Panc1 (cell line): ENCODE measurements around the gene STK24. TPM values are rescaled to one million over a fixed set of nuclear protein-coding genes. Genes with fewer than 3 reads are reported as not detected.

ENCODE experiments used
- ATAC-seq: fragments of 200-7000 bp; cut with Tn5 transposase; 2 replicates; pipeline ENCODE4 v1.9.1; 2020; ENCODE audit warnings: mild to moderate bottlenecking, moderate library complexity
- BruUV-seq: library from RNA; stranded (reverse); fragments of 400-500 nt; replicated peaks from 2 replicates; lab custom pipeline; 2021; lab: Mats Ljungman, UMichigan
- CTCF ChIA-PET: fragments of 300-600 bp; sonication (Branson Sonifier 250); formaldehyde crosslinking; loops from one replicate; lab custom pipeline; 2022; ENCODE audit warnings: antibody characterized with exemption; lab: Charles Lee
- POLR2A ChIA-PET: fragments of 300-600 bp; sonication (Branson Sonifier 250); formaldehyde crosslinking; loops from one replicate; lab custom pipeline; 2022; ENCODE audit warnings: antibody characterized with exemption; lab: Charles Lee
- DNase-seq: peaks from one replicate; pipeline ENCODE4 v3.0.0-alpha.2; 2010; ENCODE audit warnings: low read depth, low spot score
- H3K27ac ChIP-seq: 2 replicates; pipeline ENCODE4 v1.5.1; 2011; ENCODE audit warnings: mild to moderate bottlenecking, low read length, inconsistent platforms
- H3K27me3 ChIP-seq: fragments of 200-500 bp; sonication (Bioruptor generic); 2 replicates; pipeline ENCODE4 v1.6.0; 2014; ENCODE audit warnings: low read length, inconsistent platforms; ENCODE audit not compliant: control insufficient read depth, insufficient read depth
- H3K36me3 ChIP-seq: fragments of 200-500 bp; sonication (Bioruptor generic); 2 replicates; pipeline ENCODE4 v1.5.1; 2014; ENCODE audit warnings: inconsistent platforms, mild to moderate bottlenecking, low read length, moderate library complexity; ENCODE audit not compliant: control insufficient read depth, insufficient read depth
- H3K4me1 ChIP-seq: 2 replicates; pipeline ENCODE4 v1.5.1; 2011; ENCODE audit warnings: inconsistent platforms, mild to moderate bottlenecking, low read length, moderate library complexity; ENCODE audit not compliant: control insufficient read depth, insufficient read depth
- H3K4me3 ChIP-seq, 2 experiments: 2 replicates each; pipeline ENCODE4 v1.5.1; 2011 to 2012; ENCODE audit warnings: low read depth in 2 of 2, low read length in 2 of 2, mild to moderate bottlenecking in 2 of 2, inconsistent platforms in 1 of 2, moderate library complexity in 1 of 2
- H3K9me3 ChIP-seq: fragments of 200-500 bp; sonication (Bioruptor generic); 2 replicates; pipeline ENCODE4 v1.5.1; 2014; ENCODE audit warnings: low read depth, mild to moderate bottlenecking, inconsistent platforms, low read length, moderate library complexity; ENCODE audit not compliant: control insufficient read depth, insufficient read depth
- CTCF ChIP-seq: fragments of 450-650 bp; IDR thresholded peaks from 2 replicates; pipeline ENCODE4 v1.5.1; 2017; ENCODE audit warnings: mild to moderate bottlenecking
- POLR2AphosphoS5 ChIP-seq: IDR thresholded peaks from 2 replicates; pipeline ENCODE4 v1.6.1; 2012; ENCODE audit warnings: mild to moderate bottlenecking, low read depth, low read length, moderate library complexity
- REST ChIP-seq, 2 experiments: IDR thresholded peaks; 2 replicates each; pipeline ENCODE4 v1.6.1; 2011 to 2012; ENCODE audit warnings: low read depth in 2 of 2, control low read depth in 1 of 2, low read length in 1 of 2, mild to moderate bottlenecking in 1 of 2, moderate library complexity in 1 of 2; ENCODE audit not compliant: insufficient read depth in 1 of 2
- SIN3A ChIP-seq: IDR thresholded peaks from 2 replicates; pipeline ENCODE4 v1.6.1; 2012; ENCODE audit warnings: low read depth, mild to moderate bottlenecking, low read length, moderate library complexity, borderline replicate concordance; ENCODE audit not compliant: insufficient read depth
- TCF7L2 ChIP-seq: IDR thresholded peaks from 2 replicates; pipeline ENCODE4 v1.6.1; 2011; ENCODE audit warnings: mild to moderate bottlenecking, low read depth, low read length, inconsistent platforms
- in situ Hi-C: cut with HindIII; loops from 2 replicates; pipeline ENCODE4 v1.10.0; 2016; ENCODE audit warnings: low sequenced_read_pairs, low pct_unique_long_range_greater_than_20kb
- intact Hi-C: fragments of 100-400 bp; cut with micrococcal nuclease; formaldehyde crosslinking; loops from one replicate; pipeline ENCODE4 v1.10.0; 2022; ENCODE audit not compliant: unreplicated experiment
- total RNA-seq: library from RNA; stranded (reverse); gene quantifications from one replicate; pipeline ENCODE4 v1.2.1, GENCODE V29; 2021; ENCODE audit not compliant: unreplicated experiment

STK24 gene
- total RNA-seq, 1 experiment from 2014 or later: 57.3 TPM

- CTCF ChIA-PET: no interaction called here
- DNase-seq (no peak), ATAC-seq (no peak)
- H3K9me3 ChIP-seq: no peaks in the 10 kb centered on the region
- TF ChIP-seq SIN3A: no peak
- TF ChIP-seq REST (IDR thresholded peaks at IDR 0.05; ENCODE audit: insufficient read depth in 1 of 2, low read depth in 2 of 2, low read length in 1 of 2): no peak
- TF ChIP-seq POLR2AphosphoS5: no peak
- TF ChIP-seq CTCF: no peak
- TF ChIP-seq TCF7L2: no peak
- intact Hi-C loops (no loop called here), in situ Hi-C loops (no loop called here)
- peaks cover 3% of the 10 kb centered on the region; the same call in 1 of the 2 replicates for H3K4me1 ChIP-seq
- no TSS peak for BruUV-seq
- POLR2A ChIA-PET: no interaction called here
- H3K27me3 ChIP-seq: no peaks in the 10 kb centered on the region
- no peak overlapping the region for H3K4me3 ChIP-seq
- H3K36me3 ChIP-seq: no peaks in the 10 kb centered on the region
- no peak overlapping the region for H3K27ac ChIP-seq
These were observed 102.1 kb downstream of the STK24 start for GRCh38 chr13:98474761-98475160.

GRCh38 chr13:98474292-98474691 lies 102.6 kb downstream of the STK24 start:
- BruUV-seq: no TSS peak
- intact Hi-C loops (no loop called here), in situ Hi-C loops (no loop called here)
- ChIA-PET POLR2A (interaction anchor here (0.5 kb wide), 1 partner anchor 55 kb away, joined by 10 read pairs; no protein-coding TSS in a partner anchor), CTCF (no interaction called here)
- Histone ChIP-seq H3K27ac (no peak overlapping the region), H3K36me3 (no peaks in the 10 kb centered on the region), H3K27me3 (no peaks in the 10 kb centered on the region), H3K4me3 (no peak overlapping the region), H3K4me1 (peaks cover 3% of the 10 kb centered on the region; the same call in 1 of the 2 replicates), H3K9me3 (no peaks in the 10 kb centered on the region)
- ATAC-seq (no peak), DNase-seq (no peak)
- TF ChIP-seq CTCF (no peak), TCF7L2 (no peak), REST (IDR thresholded peaks at IDR 0.05; ENCODE audit: insufficient read depth in 1 of 2, low read depth in 2 of 2, low read length in 1 of 2) (no peak), POLR2AphosphoS5 (no peak), SIN3A (no peak)
